ENCODE measurements around the gene MFSD2B.
A peak's percentile ranks its signal among the peaks of the same experiment; 100 is the strongest.

The MFSD2B gene

DNA sequence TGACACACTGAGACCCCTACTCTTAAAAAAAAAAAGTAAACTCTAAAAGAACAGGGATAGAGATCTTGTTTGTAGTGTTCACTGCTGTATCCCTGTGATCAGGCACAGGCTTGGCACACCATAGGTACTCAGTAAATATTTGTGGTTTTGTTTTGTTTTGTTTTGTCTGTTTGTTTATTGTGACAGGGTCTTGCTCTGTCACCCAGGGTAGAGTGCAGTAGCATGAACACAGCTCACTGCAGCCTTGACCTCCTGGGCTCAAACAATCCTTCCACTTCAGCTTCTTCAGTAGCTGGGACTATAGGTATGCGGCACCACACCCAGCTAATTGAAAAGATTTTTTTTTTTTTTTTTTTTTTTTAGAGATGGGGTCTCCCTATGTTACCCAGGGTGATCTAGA, 43.1 kb downstream of the MFSD2B start:
- no peak overlapping the region for H3K27ac ChIP-seq (ENCODE audit: low read length)
- H3K9ac ChIP-seq (ENCODE audit: low read length in 2 of 2) = no peak overlapping the region
- peaks cover 14% of the 10 kb centered on the region for H3K4me1 ChIP-seq (ENCODE audit: control insufficient read depth, insufficient read depth, low read length)
- peaks cover 0 to 7% of the 10 kb centered on the region in 2 donors for H3K27me3 ChIP-seq (ENCODE audit: control insufficient read depth in 1 of 2, insufficient read depth in 2 of 2, low read length in 2 of 2)
- H3K4me3 ChIP-seq (ENCODE audit: low read length in 2 of 2) = no peak overlapping the region
- no peaks in the 10 kb centered on the region for H3K9me3 ChIP-seq (ENCODE audit: control insufficient read depth in 2 of 2, low read length in 2 of 2)
- no peaks in the 10 kb centered on the region for H3K36me3 ChIP-seq (ENCODE audit: control insufficient read depth in 2 of 2, insufficient read depth in 2 of 2, low read length in 2 of 2)

GRCh38 chr2:24054366-24055010, 44.6 kb downstream of the MFSD2B start:
- peaks cover 0 to under 1% of the 10 kb centered on the region in 2 donors for H3K27me3 ChIP-seq (ENCODE audit: control insufficient read depth in 1 of 2, insufficient read depth in 2 of 2, low read length in 2 of 2)
- peaks cover 8% of the 10 kb centered on the region for H3K4me1 ChIP-seq (ENCODE audit: control insufficient read depth, insufficient read depth, low read length)
- H3K4me3 ChIP-seq (ENCODE audit: low read length in 2 of 2) = no peak overlapping the region
- no peak overlapping the region for H3K9ac ChIP-seq (ENCODE audit: low read length in 2 of 2)
- no peaks in the 10 kb centered on the region for H3K9me3 ChIP-seq (ENCODE audit: control insufficient read depth in 2 of 2, low read length in 2 of 2)
- H3K27ac ChIP-seq (ENCODE audit: low read length) = no peak overlapping the region
- H3K36me3 ChIP-seq (ENCODE audit: control insufficient read depth in 2 of 2, insufficient read depth in 2 of 2, low read length in 2 of 2) = no peaks in the 10 kb centered on the region

DNA sequence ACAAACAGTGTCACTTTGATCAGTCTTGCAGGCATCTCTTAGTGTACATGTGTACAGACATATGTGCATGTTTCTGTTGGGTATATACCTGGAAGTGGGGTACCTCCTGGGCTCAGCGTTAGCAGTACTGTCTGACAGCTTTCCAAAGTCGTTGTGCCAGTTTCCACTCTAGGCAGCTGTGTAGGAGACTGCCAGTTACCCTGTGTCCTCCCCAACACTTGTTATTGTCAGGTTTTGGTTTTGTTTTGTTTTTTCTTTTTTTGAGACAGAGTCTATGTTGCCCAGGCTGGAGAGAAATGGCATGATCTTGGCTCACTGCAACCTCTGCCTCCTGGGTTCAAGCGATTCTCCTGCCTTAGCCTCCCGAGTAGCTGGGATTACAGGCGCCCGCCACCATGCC, 45.9 kb downstream of the MFSD2B start:
- Histone ChIP-seq H3K9ac (ENCODE audit: low read length in 2 of 2) (no peak overlapping the region), H3K27ac (ENCODE audit: low read length) (no peak overlapping the region), H3K36me3 (ENCODE audit: control insufficient read depth in 2 of 2, insufficient read depth in 2 of 2, low read length in 2 of 2) (no peaks in the 10 kb centered on the region), H3K4me1 (ENCODE audit: control insufficient read depth, insufficient read depth, low read length) (no peaks in the 10 kb centered on the region), H3K27me3 (ENCODE audit: control insufficient read depth in 1 of 2, insufficient read depth in 2 of 2, low read length in 2 of 2) (no peaks in the 10 kb centered on the region), H3K4me3 (ENCODE audit: low read length in 2 of 2) (no peak overlapping the region), H3K9me3 (ENCODE audit: control insufficient read depth in 2 of 2, low read length in 2 of 2) (no peaks in the 10 kb centered on the region)

- Histone ChIP-seq H3K9ac (ENCODE audit: low read length in 2 of 2) (no peak overlapping the region), H3K4me3 (ENCODE audit: low read length in 2 of 2) (no peak overlapping the region), H3K27me3 (ENCODE audit: control insufficient read depth in 1 of 2, insufficient read depth in 2 of 2, low read length in 2 of 2) (no peaks in the 10 kb centered on the region), H3K9me3 (ENCODE audit: control insufficient read depth in 2 of 2, low read length in 2 of 2) (no peaks in the 10 kb centered on the region), H3K4me1 (ENCODE audit: control insufficient read depth, insufficient read depth, low read length) (no peaks in the 10 kb centered on the region), H3K36me3 (ENCODE audit: control insufficient read depth in 2 of 2, insufficient read depth in 2 of 2, low read length in 2 of 2) (no peaks in the 10 kb centered on the region), H3K27ac (ENCODE audit: low read length) (no peak overlapping the region)
Measured at GRCh38 chr2:24058564-24059271, 48.8 kb downstream of the MFSD2B start.

DNA sequence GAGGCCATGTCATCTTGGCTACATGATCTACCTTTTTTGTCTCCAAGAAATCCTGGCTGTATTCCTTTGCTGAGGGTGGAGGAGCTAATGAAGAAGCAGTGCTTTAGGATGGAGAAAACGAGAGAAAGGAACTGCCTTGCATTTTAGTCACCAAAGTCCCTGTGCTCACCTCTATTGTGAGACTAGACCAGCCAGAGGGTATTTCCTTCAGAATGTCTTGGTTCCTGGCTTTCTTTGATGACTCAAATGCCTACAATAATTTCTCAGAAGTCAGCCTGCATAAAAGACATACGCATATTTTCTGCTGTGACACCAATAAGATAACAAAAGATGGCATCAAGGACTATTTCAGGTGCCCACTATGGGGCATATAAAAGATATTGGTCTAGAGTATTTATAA, 55.5 kb downstream of the MFSD2B start:
- no peak overlapping the region for H3K9ac ChIP-seq (ENCODE audit: low read length in 2 of 2)
- H3K36me3 ChIP-seq (ENCODE audit: control insufficient read depth in 2 of 2, insufficient read depth in 2 of 2, low read length in 2 of 2) = peaks cover 13 to 27% of the 10 kb centered on the region in 2 donors
- H3K4me1 ChIP-seq (ENCODE audit: control insufficient read depth, insufficient read depth, low read length) = no peaks in the 10 kb centered on the region
- H3K27ac ChIP-seq (ENCODE audit: low read length) = no peak overlapping the region
- no peaks in the 10 kb centered on the region for H3K9me3 ChIP-seq (ENCODE audit: control insufficient read depth in 2 of 2, low read length in 2 of 2)
- H3K27me3 ChIP-seq (ENCODE audit: control insufficient read depth in 1 of 2, insufficient read depth in 2 of 2, low read length in 2 of 2) = no peaks in the 10 kb centered on the region
- H3K4me3 ChIP-seq (ENCODE audit: low read length in 2 of 2) = no peak overlapping the region

DNA sequence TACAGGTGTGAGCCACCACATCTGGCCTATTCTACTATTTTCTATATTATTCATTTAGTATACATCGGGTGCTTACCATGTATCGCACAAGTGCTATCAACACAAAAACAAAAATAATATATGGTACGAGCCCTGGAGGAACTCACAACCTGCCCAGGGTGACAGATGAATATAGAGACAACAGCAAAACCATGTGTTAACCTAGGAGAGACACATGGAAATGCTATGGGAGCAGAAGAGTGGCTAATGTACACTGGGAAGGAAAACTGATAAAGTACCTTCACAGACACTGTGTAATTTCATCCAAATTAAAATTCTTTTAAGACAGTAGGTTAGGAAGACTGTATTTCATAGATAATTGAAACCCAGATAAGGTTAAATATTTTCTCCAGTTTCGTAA, 62.4 kb downstream of the MFSD2B start:
- no peak overlapping the region for H3K4me3 ChIP-seq (ENCODE audit: low read length in 2 of 2)
- H3K27me3 ChIP-seq (ENCODE audit: control insufficient read depth in 1 of 2, insufficient read depth in 2 of 2, low read length in 2 of 2) = no peaks in the 10 kb centered on the region
- no peak overlapping the region for H3K27ac ChIP-seq (ENCODE audit: low read length)
- peaks cover 5% of the 10 kb centered on the region for H3K4me1 ChIP-seq (ENCODE audit: control insufficient read depth, insufficient read depth, low read length)
- no peaks in the 10 kb centered on the region for H3K9me3 ChIP-seq (ENCODE audit: control insufficient read depth in 2 of 2, low read length in 2 of 2)
- H3K36me3 ChIP-seq (ENCODE audit: control insufficient read depth in 2 of 2, insufficient read depth in 2 of 2, low read length in 2 of 2) = peaks cover 18 to 26% of the 10 kb centered on the region in 2 donors
- H3K9ac ChIP-seq (ENCODE audit: low read length in 2 of 2) = no peak overlapping the region

GRCh38 chr2:24073816-24074215, 63.9 kb downstream of the MFSD2B start:
- H3K4me3 ChIP-seq (ENCODE audit: low read length in 2 of 2) = no peak overlapping the region
- H3K4me1 ChIP-seq (ENCODE audit: control insufficient read depth, insufficient read depth, low read length) = peaks cover 12% of the 10 kb centered on the region
- no peaks in the 10 kb centered on the region for H3K9me3 ChIP-seq (ENCODE audit: control insufficient read depth in 2 of 2, low read length in 2 of 2)
- H3K27me3 ChIP-seq (ENCODE audit: control insufficient read depth in 1 of 2, insufficient read depth in 2 of 2, low read length in 2 of 2) = no peaks in the 10 kb centered on the region
- H3K9ac ChIP-seq (ENCODE audit: low read length in 2 of 2) = no peak overlapping the region
- H3K27ac ChIP-seq (ENCODE audit: low read length) = no peak overlapping the region
- H3K36me3 ChIP-seq (ENCODE audit: control insufficient read depth in 2 of 2, insufficient read depth in 2 of 2, low read length in 2 of 2) = peaks cover 14 to 16% of the 10 kb centered on the region in 2 donors

DNA sequence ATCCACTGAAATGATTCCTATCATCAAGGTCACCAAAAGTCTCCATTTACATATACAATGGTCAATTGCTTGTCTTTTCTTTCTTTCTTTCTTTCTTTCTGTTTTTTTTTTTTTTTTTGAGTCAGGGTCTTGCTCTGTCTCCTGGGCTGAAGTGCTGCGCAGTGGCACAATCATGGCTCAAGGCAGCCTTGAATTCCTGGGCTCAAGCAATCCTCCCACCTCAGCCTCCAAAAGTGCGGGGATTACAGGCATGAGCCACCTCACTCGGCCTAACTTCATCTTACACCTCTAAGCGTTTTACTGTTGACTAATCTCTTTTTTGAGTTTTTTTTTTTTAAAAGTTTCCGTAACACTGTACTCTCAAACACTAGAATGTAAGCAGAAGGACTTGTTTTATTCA, 65.4 kb downstream of the MFSD2B start:
- Histone ChIP-seq H3K9me3 (ENCODE audit: control insufficient read depth in 2 of 2, low read length in 2 of 2) (no peaks in the 10 kb centered on the region), H3K9ac (ENCODE audit: low read length in 2 of 2) (peak overlapping the region in 1 of 2 donors; percentile 98), H3K27ac (ENCODE audit: low read length) (no peak overlapping the region), H3K4me1 (ENCODE audit: control insufficient read depth, insufficient read depth, low read length) (peaks cover 12% of the 10 kb centered on the region), H3K27me3 (ENCODE audit: control insufficient read depth in 1 of 2, insufficient read depth in 2 of 2, low read length in 2 of 2) (no peaks in the 10 kb centered on the region), H3K4me3 (ENCODE audit: low read length in 2 of 2) (peak overlapping the region; percentile 99 to 100), H3K36me3 (ENCODE audit: control insufficient read depth in 2 of 2, insufficient read depth in 2 of 2, low read length in 2 of 2) (peaks cover 9 to 10% of the 10 kb centered on the region in 2 donors)

Measured in stomach smooth muscle (tissue), 2 donors.